Nephron (organoid): ENCODE measurements around the gene PNLDC1.
A peak's percentile ranks its signal among the peaks of the same experiment; 100 is the strongest.
"Not testable (repeated sequence)": the region's sequence is repeated elsewhere in the genome, so short reads cannot be mapped to it uniquely, and the experiment has no call there.

Experiments used
- H3K27ac Mint-ChIP-seq, 3 experiments: 2 replicates each; pipeline ENCODE4 v1.8.0; 2020; ENCODE audit warnings: mixed read lengths in 3 of 3, mild to moderate bottlenecking in 2 of 3, moderate library complexity in 1 of 3
- H3K27me3 Mint-ChIP-seq: 2 replicates; pipeline ENCODE4 v1.8.0; 2021; ENCODE audit warnings: low read depth, mild to moderate bottlenecking, moderate library complexity, mixed read lengths
- H3K36me3 Mint-ChIP-seq: 2 replicates; pipeline ENCODE4 v1.8.0; 2020; ENCODE audit warnings: low read depth, mixed read lengths
- H3K4me1 Mint-ChIP-seq: 2 replicates; pipeline ENCODE4 v1.8.0; 2020; ENCODE audit warnings: mixed read lengths
- H3K4me3 Mint-ChIP-seq, 3 experiments: 2 replicates each; pipeline ENCODE4 v1.8.0; 2020; ENCODE audit warnings: mild to moderate bottlenecking in 3 of 3, mixed read lengths in 3 of 3, moderate library complexity in 2 of 3
- H3K9me3 Mint-ChIP-seq: 2 replicates; pipeline ENCODE4 v1.8.0; 2020; ENCODE audit warnings: mixed read lengths
- TF ChIP-seq, protein P1 (sequence below), 3 experiments: fragments of 200-600 bp; sonication (generic); IDR thresholded peaks; one replicate each; pipeline ENCODE4 v1.5.0; 2021; ENCODE audit warnings: antibody characterized with exemption in 3 of 3; ENCODE audit not compliant: unreplicated experiment in 3 of 3

PNLDC1 gene

DNA sequence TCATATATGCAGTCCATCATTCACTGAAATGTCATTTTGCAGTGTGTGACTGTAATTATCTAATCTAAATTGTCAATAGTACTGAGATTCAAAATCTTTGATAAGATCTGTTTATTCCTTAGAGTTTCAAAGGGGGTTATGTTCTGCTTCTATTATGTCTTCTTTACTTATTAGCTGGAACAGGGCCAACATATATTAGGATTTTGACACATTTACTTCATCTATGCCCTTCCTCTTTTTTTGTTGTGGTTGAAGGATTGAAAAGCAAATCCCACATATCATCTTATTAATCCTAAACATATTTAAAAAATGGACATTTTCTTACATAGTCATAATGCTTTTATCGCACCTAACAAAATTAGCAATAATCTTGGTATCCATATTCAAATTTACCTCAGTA lies 60.4 kb downstream of the PNLDC1 start:
- H3K27me3 Mint-ChIP-seq = peaks cover 17% of the 10 kb centered on the region
- peaks cover 13% of the 10 kb centered on the region for H3K9me3 Mint-ChIP-seq
- TF ChIP-seq, protein P1, sequence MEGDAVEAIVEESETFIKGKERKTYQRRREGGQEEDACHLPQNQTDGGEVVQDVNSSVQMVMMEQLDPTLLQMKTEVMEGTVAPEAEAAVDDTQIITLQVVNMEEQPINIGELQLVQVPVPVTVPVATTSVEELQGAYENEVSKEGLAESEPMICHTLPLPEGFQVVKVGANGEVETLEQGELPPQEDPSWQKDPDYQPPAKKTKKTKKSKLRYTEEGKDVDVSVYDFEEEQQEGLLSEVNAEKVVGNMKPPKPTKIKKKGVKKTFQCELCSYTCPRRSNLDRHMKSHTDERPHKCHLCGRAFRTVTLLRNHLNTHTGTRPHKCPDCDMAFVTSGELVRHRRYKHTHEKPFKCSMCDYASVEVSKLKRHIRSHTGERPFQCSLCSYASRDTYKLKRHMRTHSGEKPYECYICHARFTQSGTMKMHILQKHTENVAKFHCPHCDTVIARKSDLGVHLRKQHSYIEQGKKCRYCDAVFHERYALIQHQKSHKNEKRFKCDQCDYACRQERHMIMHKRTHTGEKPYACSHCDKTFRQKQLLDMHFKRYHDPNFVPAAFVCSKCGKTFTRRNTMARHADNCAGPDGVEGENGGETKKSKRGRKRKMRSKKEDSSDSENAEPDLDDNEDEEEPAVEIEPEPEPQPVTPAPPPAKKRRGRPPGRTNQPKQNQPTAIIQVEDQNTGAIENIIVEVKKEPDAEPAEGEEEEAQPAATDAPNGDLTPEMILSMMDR (IDR thresholded peaks at IDR 0.05; ENCODE audit: unreplicated experiment in 3 of 3) = no peak
- H3K4me1 Mint-ChIP-seq = peaks cover 5% of the 10 kb centered on the region
- no peaks in the 10 kb centered on the region for H3K36me3 Mint-ChIP-seq
- no peak overlapping the region for H3K27ac Mint-ChIP-seq
- H3K4me3 Mint-ChIP-seq = no peak overlapping the region

DNA sequence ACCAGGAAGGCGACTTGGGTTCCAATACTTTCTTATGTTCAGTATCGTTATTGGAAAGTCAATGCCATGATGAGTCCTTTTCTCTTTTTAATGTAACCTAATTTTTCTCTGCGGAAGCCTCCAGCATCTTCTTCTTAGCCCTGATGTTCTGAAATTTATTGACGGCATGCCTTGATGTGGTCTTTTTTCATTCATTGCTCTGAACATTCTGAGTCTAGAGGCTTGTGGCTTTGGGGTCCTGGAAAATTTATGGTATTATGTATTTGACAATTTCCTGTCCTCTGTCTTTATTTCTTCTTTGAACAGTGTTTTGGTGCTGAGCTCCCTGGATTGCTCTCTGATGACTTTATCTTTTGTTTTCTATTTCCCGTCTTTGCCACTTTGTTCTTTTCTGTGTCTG lies 62.0 kb downstream of the PNLDC1 start:
- no peaks in the 10 kb centered on the region for H3K36me3 Mint-ChIP-seq
- H3K9me3 Mint-ChIP-seq = peaks cover 13% of the 10 kb centered on the region
- peaks cover 7% of the 10 kb centered on the region for H3K4me1 Mint-ChIP-seq
- H3K4me3 Mint-ChIP-seq = no peak overlapping the region
- peaks cover 23% of the 10 kb centered on the region for H3K27me3 Mint-ChIP-seq
- TF ChIP-seq, protein P1 (IDR thresholded peaks at IDR 0.05; ENCODE audit: unreplicated experiment in 3 of 3) = no peak
- H3K27ac Mint-ChIP-seq = no peak overlapping the region

- not testable (repeated sequence) for H3K36me3 Mint-ChIP-seq, H3K9me3 Mint-ChIP-seq, H3K4me3 Mint-ChIP-seq, H3K4me1 Mint-ChIP-seq, H3K27ac Mint-ChIP-seq
- H3K27me3 Mint-ChIP-seq = peaks cover 17% of the 10 kb centered on the region
- TF ChIP-seq, protein P1 (IDR thresholded peaks at IDR 0.05; ENCODE audit: unreplicated experiment in 3 of 3) = peak; percentile 48 to 63 (median 54)
Observed at GRCh38 chr6:159863341-159863740, 63.3 kb downstream of the PNLDC1 start.

DNA sequence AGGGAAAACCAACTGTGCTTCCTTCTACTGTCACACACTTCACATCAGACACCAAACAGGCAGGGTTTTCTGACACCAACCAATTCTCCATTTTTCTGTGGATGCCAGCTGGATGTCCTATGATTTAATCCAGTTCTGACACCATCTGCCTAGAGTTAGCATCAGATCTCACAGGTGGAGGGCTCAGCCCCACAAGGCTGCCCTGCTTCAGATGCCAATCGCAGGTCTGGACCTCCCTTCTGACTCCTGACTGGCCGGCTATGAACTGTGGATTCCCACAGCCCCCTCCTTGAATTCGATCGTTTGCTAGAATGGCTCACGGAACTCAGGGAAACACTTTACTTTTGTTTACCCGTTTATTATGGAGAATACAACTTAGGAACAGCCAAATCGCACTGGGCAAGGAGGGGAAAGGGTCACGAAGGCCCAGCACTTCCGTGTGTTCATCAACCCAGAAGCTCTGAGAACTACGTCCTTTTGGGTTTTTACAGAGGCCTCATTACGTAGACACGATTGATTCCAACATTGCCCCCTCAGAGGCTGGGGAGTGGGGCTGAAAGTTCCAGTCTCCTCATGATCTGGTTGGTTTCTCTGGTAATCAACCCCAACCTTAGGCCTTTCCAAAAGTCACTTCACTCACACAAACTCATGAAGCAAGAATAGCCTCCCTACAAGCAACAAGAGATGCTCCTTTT lies 65.3 kb downstream of the PNLDC1 start:
- H3K36me3 Mint-ChIP-seq = no peaks in the 10 kb centered on the region
- peak overlapping the region in 1 of 3 experiments; percentile 17 for H3K27ac Mint-ChIP-seq
- peaks cover 17% of the 10 kb centered on the region for H3K27me3 Mint-ChIP-seq
- H3K4me1 Mint-ChIP-seq = peaks cover 7% of the 10 kb centered on the region
- no peak overlapping the region for H3K4me3 Mint-ChIP-seq
- peaks cover 12% of the 10 kb centered on the region for H3K9me3 Mint-ChIP-seq
- TF ChIP-seq, protein P1 (IDR thresholded peaks at IDR 0.05; ENCODE audit: unreplicated experiment in 3 of 3) = no peak

GRCh38 chr6:159866286-159867247 lies 66.5 kb downstream of the PNLDC1 start:
- no peak overlapping the region for H3K27ac Mint-ChIP-seq
- H3K27me3 Mint-ChIP-seq = peaks cover 17% of the 10 kb centered on the region
- peaks cover 7% of the 10 kb centered on the region for H3K4me1 Mint-ChIP-seq
- peaks cover 12% of the 10 kb centered on the region for H3K9me3 Mint-ChIP-seq
- H3K36me3 Mint-ChIP-seq = no peaks in the 10 kb centered on the region
- TF ChIP-seq, protein P1 (IDR thresholded peaks at IDR 0.05; ENCODE audit: unreplicated experiment in 3 of 3) = no peak
- no peak overlapping the region for H3K4me3 Mint-ChIP-seq
